Glutamatergic neuron (in vitro differentiated cells): ENCODE measurements around the gene ALS2. TPM values are rescaled to one million over a fixed set of nuclear protein-coding genes. Genes with fewer than 3 reads are reported as not detected.

Source experiments
- DNase-seq: peaks from one replicate; pipeline ENCODE4 v3.0.0; 2022
- H3K27ac Mint-ChIP-seq: one replicate; pipeline ENCODE4 v1.8.0; 2020; ENCODE audit warnings: mild to moderate bottlenecking, mixed read lengths, inconsistent platforms; ENCODE audit not compliant: unreplicated experiment
- H3K27me3 Mint-ChIP-seq: one replicate; pipeline ENCODE4 v1.8.0; 2020; ENCODE audit warnings: mild to moderate bottlenecking, moderate library complexity, mixed read lengths, inconsistent platforms; ENCODE audit not compliant: unreplicated experiment
- H3K36me3 Mint-ChIP-seq: one replicate; pipeline ENCODE4 v1.8.0; 2020; ENCODE audit warnings: mild to moderate bottlenecking, mixed read lengths, inconsistent platforms; ENCODE audit not compliant: unreplicated experiment
- H3K4me1 Mint-ChIP-seq: one replicate; pipeline ENCODE4 v1.8.0; 2020; ENCODE audit warnings: mild to moderate bottlenecking, low read depth, mixed read lengths, inconsistent platforms; ENCODE audit not compliant: unreplicated experiment
- H3K4me3 Mint-ChIP-seq: one replicate; pipeline ENCODE4 v1.8.0; 2020; ENCODE audit warnings: mild to moderate bottlenecking, mixed read lengths, inconsistent platforms; ENCODE audit not compliant: unreplicated experiment
- H3K9me3 Mint-ChIP-seq: one replicate; pipeline ENCODE4 v1.8.0; 2020; ENCODE audit warnings: mild to moderate bottlenecking, moderate library complexity, mixed read lengths, inconsistent platforms; ENCODE audit not compliant: unreplicated experiment
- total RNA-seq: library from RNA; stranded (reverse); fragmentation: NEBNext Ultra II Directional; extraction: Animal tissue kit (Norgen Biotek cat#: 25700); gene quantifications from one replicate; pipeline ENCODE4 v1.2.1, GENCODE V29; 2021; ENCODE audit not compliant: unreplicated experiment
- TF ChIP-seq, protein P1 (sequence below): fragments of 200-600 bp; sonication (generic); IDR thresholded peaks from one replicate; pipeline ENCODE4 v1.5.0; 2021; ENCODE audit not compliant: partially characterized antibody, unreplicated experiment

Gene ALS2
- total RNA-seq, 1 donor from 2014 or later: 44.0 TPM

DNA sequence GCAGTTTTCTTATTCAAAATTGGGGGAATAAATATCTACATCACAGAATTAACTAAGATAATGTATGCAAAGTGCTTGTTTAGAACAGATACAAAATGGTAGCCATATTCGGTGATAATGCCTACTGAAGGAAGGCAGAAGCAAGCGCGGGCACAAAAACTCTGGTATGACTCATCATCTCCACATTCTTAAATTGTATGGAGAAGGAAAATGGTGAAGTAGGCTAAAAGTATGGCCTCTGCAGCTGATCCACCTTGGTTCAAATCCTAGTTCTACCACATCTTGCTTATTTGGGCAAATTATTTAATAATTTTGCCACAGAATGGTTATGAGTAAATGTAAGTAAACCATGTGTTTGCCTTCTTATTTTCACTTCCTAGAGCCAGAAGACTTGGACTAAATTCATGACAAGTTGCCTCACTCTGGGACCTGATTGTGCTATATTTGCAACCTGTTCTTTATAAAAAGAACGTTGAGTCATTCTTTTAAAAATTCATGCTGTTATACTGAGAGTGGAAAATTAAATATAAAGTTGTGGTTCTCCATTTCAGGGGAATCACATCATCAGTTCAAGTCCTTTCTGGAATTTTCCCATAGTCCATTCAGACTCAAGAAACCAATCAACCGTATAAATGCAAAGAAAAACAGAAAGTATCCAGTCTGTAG lies 16.6 kb upstream of the ALS2 start:
- no peaks in the 10 kb centered on the region for H3K36me3 Mint-ChIP-seq
- H3K27ac Mint-ChIP-seq: no peak overlapping the region
- DNase-seq: no peak
- no peak overlapping the region for H3K4me3 Mint-ChIP-seq
- TF ChIP-seq, protein P1, sequence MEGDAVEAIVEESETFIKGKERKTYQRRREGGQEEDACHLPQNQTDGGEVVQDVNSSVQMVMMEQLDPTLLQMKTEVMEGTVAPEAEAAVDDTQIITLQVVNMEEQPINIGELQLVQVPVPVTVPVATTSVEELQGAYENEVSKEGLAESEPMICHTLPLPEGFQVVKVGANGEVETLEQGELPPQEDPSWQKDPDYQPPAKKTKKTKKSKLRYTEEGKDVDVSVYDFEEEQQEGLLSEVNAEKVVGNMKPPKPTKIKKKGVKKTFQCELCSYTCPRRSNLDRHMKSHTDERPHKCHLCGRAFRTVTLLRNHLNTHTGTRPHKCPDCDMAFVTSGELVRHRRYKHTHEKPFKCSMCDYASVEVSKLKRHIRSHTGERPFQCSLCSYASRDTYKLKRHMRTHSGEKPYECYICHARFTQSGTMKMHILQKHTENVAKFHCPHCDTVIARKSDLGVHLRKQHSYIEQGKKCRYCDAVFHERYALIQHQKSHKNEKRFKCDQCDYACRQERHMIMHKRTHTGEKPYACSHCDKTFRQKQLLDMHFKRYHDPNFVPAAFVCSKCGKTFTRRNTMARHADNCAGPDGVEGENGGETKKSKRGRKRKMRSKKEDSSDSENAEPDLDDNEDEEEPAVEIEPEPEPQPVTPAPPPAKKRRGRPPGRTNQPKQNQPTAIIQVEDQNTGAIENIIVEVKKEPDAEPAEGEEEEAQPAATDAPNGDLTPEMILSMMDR: no peak
- H3K27me3 Mint-ChIP-seq: no peaks in the 10 kb centered on the region
- H3K9me3 Mint-ChIP-seq: no peaks in the 10 kb centered on the region
- H3K4me1 Mint-ChIP-seq: no peaks in the 10 kb centered on the region

DNA sequence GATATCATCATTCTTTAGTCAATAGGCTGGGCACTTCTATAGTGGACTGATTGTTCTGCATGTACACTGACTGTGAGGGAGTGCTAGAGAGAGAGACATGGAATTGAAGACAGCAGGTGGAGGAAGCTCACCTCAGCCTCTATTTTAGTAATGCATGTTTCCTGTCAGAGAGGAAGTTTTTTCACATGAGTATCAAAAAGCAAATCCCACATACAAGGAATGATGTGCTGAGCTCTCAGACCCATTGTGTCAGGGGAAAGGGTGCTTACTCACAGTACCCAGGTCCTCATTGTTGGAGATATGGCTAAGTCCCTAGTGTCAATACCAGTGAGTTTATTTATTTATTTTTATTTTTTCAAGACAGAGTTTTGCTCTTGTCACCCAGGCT lies 15.7 kb upstream of the ALS2 start:
- Mint-ChIP-seq H3K9me3 (no peaks in the 10 kb centered on the region), H3K27me3 (no peaks in the 10 kb centered on the region), H3K27ac (no peak overlapping the region), H3K4me3 (no peak overlapping the region), H3K4me1 (no peaks in the 10 kb centered on the region), H3K36me3 (no peaks in the 10 kb centered on the region)
- TF ChIP-seq, protein P1: no peak
- DNase-seq: no peak

DNA sequence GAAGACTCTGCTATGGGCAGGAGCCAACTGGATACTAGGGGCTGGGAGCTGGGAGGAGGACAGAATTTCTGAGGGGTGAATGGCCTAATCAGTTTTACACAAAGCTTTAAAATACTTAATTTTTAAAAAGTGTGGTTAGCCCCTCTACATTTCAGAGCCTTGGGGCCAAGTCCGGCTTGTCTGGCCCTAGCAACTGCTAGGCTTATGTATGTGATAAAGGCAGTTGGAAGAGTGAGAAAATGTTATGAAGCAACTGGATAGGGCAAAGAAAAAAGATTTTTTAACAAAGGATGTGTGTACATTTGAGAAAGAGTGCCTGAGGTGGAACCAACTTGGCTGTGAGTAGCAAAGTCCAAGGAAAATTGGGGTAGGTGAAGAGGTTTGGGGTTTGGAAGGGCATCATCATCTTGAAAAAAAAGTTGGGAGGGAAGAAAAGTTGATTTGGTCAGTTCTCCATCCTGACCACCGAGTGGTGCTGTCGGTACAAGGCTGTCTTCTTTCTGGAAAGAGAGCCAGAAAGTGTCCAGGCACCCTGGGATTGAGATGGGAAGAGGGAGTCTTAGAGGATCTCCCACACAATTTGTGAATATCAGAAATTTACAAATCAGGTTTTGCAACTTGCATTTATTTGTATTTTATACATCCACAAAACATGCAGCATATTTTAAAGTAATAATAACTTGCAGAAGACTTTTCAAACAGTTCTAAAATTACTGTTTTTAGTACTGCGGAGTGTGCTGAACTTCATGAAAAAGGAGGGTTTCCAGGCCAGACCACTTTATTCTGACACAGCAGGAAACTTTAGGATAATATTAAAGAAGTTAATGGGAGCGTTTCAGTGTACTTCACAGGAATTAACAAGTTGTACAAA lies 15.1 kb upstream of the ALS2 start:
- TF ChIP-seq, protein P1: peak; percentile 79
- Mint-ChIP-seq H3K4me1 (no peaks in the 10 kb centered on the region), H3K36me3 (no peaks in the 10 kb centered on the region), H3K9me3 (no peaks in the 10 kb centered on the region), H3K4me3 (no peak overlapping the region), H3K27ac (no peak overlapping the region), H3K27me3 (no peaks in the 10 kb centered on the region)
- DNase-seq: peak; percentile 43

DNA sequence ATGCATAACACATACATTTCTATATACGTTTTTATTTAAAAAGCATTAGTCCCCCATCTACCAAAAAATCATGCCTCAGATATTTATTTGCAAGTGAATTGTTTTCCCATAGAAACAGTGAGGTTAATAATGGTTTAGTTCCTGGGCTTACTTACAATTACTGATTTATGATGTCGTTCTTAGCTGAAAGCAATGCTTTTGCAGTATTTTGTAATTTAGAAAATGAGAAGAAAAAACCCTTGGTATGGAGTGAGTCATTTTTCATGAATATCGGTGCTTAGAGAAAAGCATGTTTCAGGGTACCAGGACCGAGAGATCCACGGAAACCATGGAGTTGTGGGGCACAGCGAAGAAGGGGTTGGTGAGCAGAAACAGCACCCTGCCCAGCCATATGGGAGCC lies 13.6 kb upstream of the ALS2 start:
- DNase-seq: no peak
- no peaks in the 10 kb centered on the region for H3K9me3 Mint-ChIP-seq
- no peaks in the 10 kb centered on the region for H3K4me1 Mint-ChIP-seq
- no peaks in the 10 kb centered on the region for H3K36me3 Mint-ChIP-seq
- no peak overlapping the region for H3K4me3 Mint-ChIP-seq
- TF ChIP-seq, protein P1: no peak
- no peaks in the 10 kb centered on the region for H3K27me3 Mint-ChIP-seq
- H3K27ac Mint-ChIP-seq: no peak overlapping the region

DNA sequence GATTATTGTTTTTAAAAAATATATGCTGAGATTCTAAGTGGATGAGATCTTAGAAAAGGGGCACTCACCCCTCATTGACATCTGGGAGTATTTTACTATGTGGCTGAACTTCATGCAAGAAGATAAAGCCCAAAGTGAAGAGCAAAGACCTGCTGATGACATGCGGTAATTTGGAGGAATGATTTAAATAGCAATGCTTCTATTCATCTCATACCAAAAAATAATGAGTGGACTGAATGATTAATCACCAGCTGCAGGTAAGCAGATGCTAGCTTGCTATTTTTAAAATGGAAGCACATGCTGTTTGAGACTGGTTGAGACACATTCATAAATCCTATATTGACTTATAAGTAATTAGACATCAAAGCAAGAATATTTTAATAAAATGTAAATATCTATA lies 12.9 kb upstream of the ALS2 start:
- no peaks in the 10 kb centered on the region for H3K27me3 Mint-ChIP-seq
- H3K4me3 Mint-ChIP-seq: no peak overlapping the region
- no peaks in the 10 kb centered on the region for H3K36me3 Mint-ChIP-seq
- no peaks in the 10 kb centered on the region for H3K9me3 Mint-ChIP-seq
- DNase-seq: no peak
- no peak overlapping the region for H3K27ac Mint-ChIP-seq
- TF ChIP-seq, protein P1: no peak
- no peaks in the 10 kb centered on the region for H3K4me1 Mint-ChIP-seq
